SK-N-SH (cell line): ENCODE data around the gene DIPK1C.

Experiments used
- EZH2phosphoT487 ChIP-seq: fragments of 200-600 bp; sonication (generic); IDR thresholded peaks from 2 replicates; pipeline ENCODE4 v1.6.1; 2017; ENCODE audit warnings: low read depth, mixed run types, mild to moderate bottlenecking, antibody characterized with exemption, moderate library complexity, borderline replicate concordance
- POLR2AphosphoS5 ChIP-seq: IDR thresholded peaks from 2 replicates; pipeline ENCODE4 v1.6.1; 2012; ENCODE audit warnings: low read depth, low read length
- RXRA ChIP-seq: IDR thresholded peaks from 2 replicates; pipeline ENCODE4 v1.4.0; 2012; ENCODE audit warnings: low read depth, mild to moderate bottlenecking, borderline replicate concordance
- TAF1 ChIP-seq: IDR thresholded peaks from 2 replicates; pipeline ENCODE4 v1.6.1; 2012; ENCODE audit warnings: low read depth, mild to moderate bottlenecking, low read length, moderate library complexity, borderline replicate concordance
- TF ChIP-seq, protein P1 (sequence below): fragments of 200-600 bp; sonication (generic); IDR thresholded peaks from 2 replicates; pipeline ENCODE4 v1.6.1; 2017; ENCODE audit warnings: antibody characterized with exemption, mild to moderate bottlenecking, moderate library complexity
- TF ChIP-seq, protein P2 (sequence below): IDR thresholded peaks from 2 replicates; pipeline ENCODE4; 2012
- TF ChIP-seq, protein P3 (sequence below): IDR thresholded peaks from 2 replicates; pipeline ENCODE4 v1.4.0; 2012; ENCODE audit warnings: low read depth

DNA sequence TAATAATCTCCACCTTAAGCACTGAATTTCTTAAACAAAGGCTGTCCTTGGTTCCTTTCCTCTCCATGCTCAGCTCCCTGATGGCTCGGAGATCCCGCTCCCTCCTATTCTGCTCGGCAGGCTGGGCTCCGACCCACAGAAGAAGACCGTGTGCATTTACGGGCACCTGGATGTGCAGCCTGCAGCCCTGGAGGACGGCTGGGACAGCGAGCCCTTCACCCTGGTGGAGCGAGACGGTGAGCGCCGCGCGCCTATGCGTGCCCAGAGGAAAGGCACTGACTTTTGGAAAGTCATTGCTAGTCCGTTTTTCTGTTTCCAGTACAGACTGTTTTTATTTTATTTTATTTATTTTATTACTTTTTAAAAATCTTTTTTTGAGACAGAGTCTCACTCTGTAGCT is 48.7 kb upstream of the DIPK1C start:
- TF ChIP-seq TAF1 (no peak), POLR2AphosphoS5 (no peak), EZH2phosphoT487 (no peak), RXRA (no peak)
- TF ChIP-seq, protein P1, sequence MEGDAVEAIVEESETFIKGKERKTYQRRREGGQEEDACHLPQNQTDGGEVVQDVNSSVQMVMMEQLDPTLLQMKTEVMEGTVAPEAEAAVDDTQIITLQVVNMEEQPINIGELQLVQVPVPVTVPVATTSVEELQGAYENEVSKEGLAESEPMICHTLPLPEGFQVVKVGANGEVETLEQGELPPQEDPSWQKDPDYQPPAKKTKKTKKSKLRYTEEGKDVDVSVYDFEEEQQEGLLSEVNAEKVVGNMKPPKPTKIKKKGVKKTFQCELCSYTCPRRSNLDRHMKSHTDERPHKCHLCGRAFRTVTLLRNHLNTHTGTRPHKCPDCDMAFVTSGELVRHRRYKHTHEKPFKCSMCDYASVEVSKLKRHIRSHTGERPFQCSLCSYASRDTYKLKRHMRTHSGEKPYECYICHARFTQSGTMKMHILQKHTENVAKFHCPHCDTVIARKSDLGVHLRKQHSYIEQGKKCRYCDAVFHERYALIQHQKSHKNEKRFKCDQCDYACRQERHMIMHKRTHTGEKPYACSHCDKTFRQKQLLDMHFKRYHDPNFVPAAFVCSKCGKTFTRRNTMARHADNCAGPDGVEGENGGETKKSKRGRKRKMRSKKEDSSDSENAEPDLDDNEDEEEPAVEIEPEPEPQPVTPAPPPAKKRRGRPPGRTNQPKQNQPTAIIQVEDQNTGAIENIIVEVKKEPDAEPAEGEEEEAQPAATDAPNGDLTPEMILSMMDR = no peak
- TF ChIP-seq, protein P2, sequence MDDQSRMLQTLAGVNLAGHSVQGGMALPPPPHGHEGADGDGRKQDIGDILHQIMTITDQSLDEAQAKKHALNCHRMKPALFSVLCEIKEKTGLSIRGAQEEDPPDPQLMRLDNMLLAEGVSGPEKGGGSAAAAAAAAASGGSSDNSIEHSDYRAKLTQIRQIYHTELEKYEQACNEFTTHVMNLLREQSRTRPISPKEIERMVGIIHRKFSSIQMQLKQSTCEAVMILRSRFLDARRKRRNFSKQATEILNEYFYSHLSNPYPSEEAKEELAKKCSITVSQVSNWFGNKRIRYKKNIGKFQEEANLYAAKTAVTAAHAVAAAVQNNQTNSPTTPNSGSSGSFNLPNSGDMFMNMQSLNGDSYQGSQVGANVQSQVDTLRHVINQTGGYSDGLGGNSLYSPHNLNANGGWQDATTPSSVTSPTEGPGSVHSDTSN = no peak
- TF ChIP-seq, protein P3, sequence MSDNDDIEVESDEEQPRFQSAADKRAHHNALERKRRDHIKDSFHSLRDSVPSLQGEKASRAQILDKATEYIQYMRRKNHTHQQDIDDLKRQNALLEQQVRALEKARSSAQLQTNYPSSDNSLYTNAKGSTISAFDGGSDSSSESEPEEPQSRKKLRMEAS = no peak
